SK-N-SH treated with all-trans-retinoic acid at 6 μM for 48 hours (cell line): Measurements from ENCODE around the gene UBTD1.

Experiments used
- ARNTL ChIP-seq: fragments of 450-650 bp; formaldehyde crosslinking; IDR thresholded peaks from 2 replicates; pipeline ENCODE4 v1.5.0; 2020; ENCODE audit warnings: low read depth, mild to moderate bottlenecking, moderate library complexity, borderline replicate concordance
- CSDC2 ChIP-seq: fragments of 250-450 bp; sonication (Bioruptor Pico); IDR thresholded peaks from 2 replicates; pipeline ENCODE4 v1.5.0; 2020; ENCODE audit warnings: mild to moderate bottlenecking, moderate library complexity
- GLIS3 ChIP-seq: fragments of 250-450 bp; sonication (Bioruptor Pico); IDR thresholded peaks from 2 replicates; pipeline ENCODE4 v1.5.0; 2020; ENCODE audit warnings: mild to moderate bottlenecking, moderate library complexity
- PPARA ChIP-seq: fragments of 250-450 bp; sonication (Bioruptor Pico); IDR thresholded peaks from 2 replicates; pipeline ENCODE4 v1.5.0; 2020; ENCODE audit warnings: mild to moderate bottlenecking, borderline replicate concordance
- RARB ChIP-seq: fragments of 250-450 bp; sonication (Bioruptor Pico); IDR thresholded peaks from 2 replicates; pipeline ENCODE4 v1.8.0; 2021; ENCODE audit warnings: mild to moderate bottlenecking, moderate library complexity
- TCF4 ChIP-seq: fragments of 250-450 bp; sonication (Bioruptor Pico); IDR thresholded peaks from 2 replicates; pipeline ENCODE4 v1.8.0; 2021; ENCODE audit warnings: mild to moderate bottlenecking, moderate library complexity, borderline replicate concordance
- TOX ChIP-seq: fragments of 250-450 bp; sonication (Bioruptor Pico); IDR thresholded peaks from 2 replicates; pipeline ENCODE4 v1.8.0; 2021; ENCODE audit warnings: mild to moderate bottlenecking, moderate library complexity, borderline replicate concordance
- TSHZ2 ChIP-seq: fragments of 250-450 bp; sonication (Bioruptor Pico); IDR thresholded peaks from 2 replicates; pipeline ENCODE4 v1.5.0; 2020; ENCODE audit warnings: mild to moderate bottlenecking, moderate library complexity
- ZFP3 ChIP-seq: fragments of 250-450 bp; sonication (Bioruptor Pico); IDR thresholded peaks from 2 replicates; pipeline ENCODE4 v1.5.0; 2020; ENCODE audit warnings: mild to moderate bottlenecking, moderate library complexity
- ZFP30 ChIP-seq: fragments of 450-650 bp; formaldehyde crosslinking; IDR thresholded peaks from 2 replicates; pipeline ENCODE4 v1.5.0; 2022; ENCODE audit warnings: mild to moderate bottlenecking, moderate library complexity
- TF ChIP-seq, protein P1 (sequence below): fragments of 250-450 bp; sonication (Bioruptor Pico); IDR thresholded peaks from 2 replicates; pipeline ENCODE4 v1.8.0; 2020; ENCODE audit warnings: mild to moderate bottlenecking, moderate library complexity, borderline replicate concordance
- TF ChIP-seq, protein P2 (sequence below): fragments of 250-450 bp; sonication (Bioruptor Pico); IDR thresholded peaks from 2 replicates; pipeline ENCODE4 v1.8.0; 2021; ENCODE audit warnings: low read depth, mild to moderate bottlenecking, moderate library complexity, borderline replicate concordance
- TF ChIP-seq, protein P3 (sequence below): fragments of 250-450 bp; sonication (Bioruptor Pico); IDR thresholded peaks from 2 replicates; pipeline ENCODE4 v1.5.1; 2021; ENCODE audit warnings: mild to moderate bottlenecking, moderate library complexity

- TF ChIP-seq TOX (CRISPR knock-in tag) (no peak), TSHZ2 (CRISPR knock-in tag) (no peak), ZFP3 (no peak), ZFP30 (no peak), CSDC2 (CRISPR knock-in tag) (no peak), TCF4 (CRISPR knock-in tag) (no peak), RARB (CRISPR knock-in tag) (no peak), PPARA (CRISPR knock-in tag) (no peak), ARNTL (no peak), GLIS3 (CRISPR knock-in tag) (no peak)
- TF ChIP-seq, protein P1, sequence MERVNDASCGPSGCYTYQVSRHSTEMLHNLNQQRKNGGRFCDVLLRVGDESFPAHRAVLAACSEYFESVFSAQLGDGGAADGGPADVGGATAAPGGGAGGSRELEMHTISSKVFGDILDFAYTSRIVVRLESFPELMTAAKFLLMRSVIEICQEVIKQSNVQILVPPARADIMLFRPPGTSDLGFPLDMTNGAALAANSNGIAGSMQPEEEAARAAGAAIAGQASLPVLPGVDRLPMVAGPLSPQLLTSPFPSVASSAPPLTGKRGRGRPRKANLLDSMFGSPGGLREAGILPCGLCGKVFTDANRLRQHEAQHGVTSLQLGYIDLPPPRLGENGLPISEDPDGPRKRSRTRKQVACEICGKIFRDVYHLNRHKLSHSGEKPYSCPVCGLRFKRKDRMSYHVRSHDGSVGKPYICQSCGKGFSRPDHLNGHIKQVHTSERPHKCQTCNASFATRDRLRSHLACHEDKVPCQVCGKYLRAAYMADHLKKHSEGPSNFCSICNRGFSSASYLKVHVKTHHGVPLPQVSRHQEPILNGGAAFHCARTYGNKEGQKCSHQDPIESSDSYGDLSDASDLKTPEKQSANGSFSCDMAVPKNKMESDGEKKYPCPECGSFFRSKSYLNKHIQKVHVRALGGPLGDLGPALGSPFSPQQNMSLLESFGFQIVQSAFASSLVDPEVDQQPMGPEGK, result no peak
- TF ChIP-seq, protein P2, sequence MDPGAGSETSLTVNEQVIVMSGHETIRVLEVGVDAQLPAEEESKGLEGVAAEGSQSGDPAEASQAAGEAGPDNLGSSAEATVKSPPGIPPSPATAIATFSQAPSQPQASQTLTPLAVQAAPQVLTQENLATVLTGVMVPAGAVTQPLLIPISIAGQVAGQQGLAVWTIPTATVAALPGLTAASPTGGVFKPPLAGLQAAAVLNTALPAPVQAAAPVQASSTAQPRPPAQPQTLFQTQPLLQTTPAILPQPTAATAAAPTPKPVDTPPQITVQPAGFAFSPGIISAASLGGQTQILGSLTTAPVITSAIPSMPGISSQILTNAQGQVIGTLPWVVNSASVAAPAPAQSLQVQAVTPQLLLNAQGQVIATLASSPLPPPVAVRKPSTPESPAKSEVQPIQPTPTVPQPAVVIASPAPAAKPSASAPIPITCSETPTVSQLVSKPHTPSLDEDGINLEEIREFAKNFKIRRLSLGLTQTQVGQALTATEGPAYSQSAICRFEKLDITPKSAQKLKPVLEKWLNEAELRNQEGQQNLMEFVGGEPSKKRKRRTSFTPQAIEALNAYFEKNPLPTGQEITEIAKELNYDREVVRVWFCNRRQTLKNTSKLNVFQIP (CRISPR knock-in tag), result no peak
- TF ChIP-seq, protein P3, sequence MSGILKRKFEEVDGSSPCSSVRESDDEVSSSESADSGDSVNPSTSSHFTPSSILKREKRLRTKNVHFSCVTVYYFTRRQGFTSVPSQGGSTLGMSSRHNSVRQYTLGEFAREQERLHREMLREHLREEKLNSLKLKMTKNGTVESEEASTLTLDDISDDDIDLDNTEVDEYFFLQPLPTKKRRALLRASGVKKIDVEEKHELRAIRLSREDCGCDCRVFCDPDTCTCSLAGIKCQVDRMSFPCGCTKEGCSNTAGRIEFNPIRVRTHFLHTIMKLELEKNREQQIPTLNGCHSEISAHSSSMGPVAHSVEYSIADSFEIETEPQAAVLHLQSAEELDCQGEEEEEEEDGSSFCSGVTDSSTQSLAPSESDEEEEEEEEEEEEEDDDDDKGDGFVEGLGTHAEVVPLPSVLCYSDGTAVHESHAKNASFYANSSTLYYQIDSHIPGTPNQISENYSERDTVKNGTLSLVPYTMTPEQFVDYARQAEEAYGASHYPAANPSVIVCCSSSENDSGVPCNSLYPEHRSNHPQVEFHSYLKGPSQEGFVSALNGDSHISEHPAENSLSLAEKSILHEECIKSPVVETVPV (CRISPR knock-in tag), result no peak
Observed at GRCh38 chr10:97500297-97500575, 1.5 kb downstream of the UBTD1 start.
